Superior temporal gyrus (tissue), 1 donor: ENCODE data around the gene CDC73.
"Not testable (repeated sequence)": the region's sequence is repeated elsewhere in the genome, so short reads cannot be mapped to it uniquely, and the experiment has no call there.

Experiments
- DNase-seq: peaks from one replicate; pipeline ENCODE4 v3.0.0-alpha.2; 2016; ENCODE audit errors: extremely low spot score

CDC73 gene

DNA sequence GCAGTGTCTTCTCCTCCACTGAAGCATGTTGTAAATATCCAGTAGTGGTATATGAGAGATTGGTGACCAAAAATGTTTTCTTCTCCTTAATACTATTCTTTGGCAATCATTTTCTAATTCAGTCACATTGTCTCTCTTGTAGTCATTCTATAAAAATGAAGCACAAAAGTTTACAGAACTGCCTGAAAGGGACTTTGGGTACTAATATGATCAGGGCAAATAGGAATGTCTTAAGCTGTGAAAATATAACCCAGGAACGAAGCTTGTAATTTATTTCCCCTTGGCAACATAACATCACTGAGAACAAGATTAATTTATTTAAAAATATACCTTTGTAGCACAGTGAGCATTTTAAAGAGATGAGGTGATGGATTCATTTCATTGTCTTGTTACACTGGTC lies 59.7 kb downstream of the CDC73 start:
- peak; percentile 50 for DNase-seq

- DNase-seq, result no peak
Observed at GRCh38 chr1:193181985-193182384, 60.2 kb downstream of the CDC73 start.

DNA sequence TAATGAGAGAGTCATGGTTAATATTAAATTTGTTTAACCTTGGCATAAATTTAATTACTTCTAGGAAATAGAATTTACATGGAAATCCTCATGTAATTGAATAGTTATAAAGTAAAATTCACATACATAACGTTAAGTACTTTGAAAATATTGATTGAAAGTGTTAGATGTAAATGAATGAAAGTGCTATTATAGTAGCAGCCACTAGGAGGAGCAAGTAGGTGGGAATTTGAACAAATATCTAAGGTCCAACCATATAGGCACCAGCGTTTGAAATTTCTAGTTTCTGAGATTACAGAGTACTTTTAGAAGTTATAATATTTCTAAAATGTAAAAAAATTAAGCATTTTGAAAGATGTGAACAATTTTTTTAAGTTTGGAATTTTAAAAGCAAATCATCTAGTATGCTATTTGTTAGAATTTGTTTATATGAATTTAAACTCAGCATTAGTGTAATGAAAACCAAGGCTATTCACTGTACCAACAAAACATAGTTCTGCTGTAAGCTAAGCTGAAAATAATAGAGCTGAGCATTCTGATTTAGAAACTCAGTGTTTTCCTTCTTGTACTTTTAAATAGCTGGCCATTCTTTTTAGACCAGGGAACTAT lies 61.3 kb downstream of the CDC73 start:
- DNase-seq, result peak; percentile 94

GRCh38 chr1:193184776-193185175 lies 62.9 kb downstream of the CDC73 start:
- DNase-seq, result peak; percentile 59

DNA sequence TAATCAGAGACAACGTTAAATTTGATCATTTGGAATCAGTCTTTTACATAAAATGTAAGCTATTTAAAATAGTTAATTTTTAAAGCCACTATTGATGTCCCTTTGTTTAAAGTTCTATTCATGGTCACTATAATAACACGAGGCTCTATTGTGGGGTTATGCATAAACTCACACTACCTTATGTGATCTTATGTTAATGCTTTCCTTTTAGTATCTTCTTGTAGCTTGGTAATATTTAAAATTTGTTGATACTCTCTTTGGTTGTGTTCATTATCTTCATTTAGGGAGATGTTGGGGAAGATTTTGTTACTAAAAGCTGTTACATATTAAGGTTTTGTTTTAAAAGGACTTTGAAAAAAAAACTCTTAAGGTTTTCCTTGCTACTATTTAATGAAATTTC lies 63.4 kb downstream of the CDC73 start:
- DNase-seq, result peak; percentile 69

GRCh38 chr1:193185901-193186731 lies 64.3 kb downstream of the CDC73 start, which contains the start of gene B3GALT2:
Gene B3GALT2 (minus strand): TSS chr1:193186613. CDS start chr1:193181562, 5,051 bp downstream.
- peak; percentile 92 for DNase-seq

DNA sequence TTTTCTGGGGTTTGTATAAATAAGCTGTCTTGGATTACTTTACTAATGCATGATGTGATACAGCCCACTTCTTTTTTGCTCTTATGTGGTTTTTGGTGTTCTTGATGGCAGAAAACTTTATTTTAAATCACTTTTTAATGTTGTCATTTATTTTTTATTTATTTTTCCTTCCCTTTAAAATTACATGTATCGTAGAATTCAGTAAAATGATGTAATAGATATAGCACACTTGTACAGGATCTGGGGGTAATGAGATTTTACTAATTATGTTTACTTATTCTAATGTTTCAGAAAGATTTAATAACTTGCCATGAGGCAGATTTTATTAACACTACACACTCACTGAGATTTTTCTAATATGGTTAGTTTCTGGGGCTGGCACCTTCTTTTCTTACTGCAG lies 65.3 kb downstream of the CDC73 start:
- no peak for DNase-seq

DNA sequence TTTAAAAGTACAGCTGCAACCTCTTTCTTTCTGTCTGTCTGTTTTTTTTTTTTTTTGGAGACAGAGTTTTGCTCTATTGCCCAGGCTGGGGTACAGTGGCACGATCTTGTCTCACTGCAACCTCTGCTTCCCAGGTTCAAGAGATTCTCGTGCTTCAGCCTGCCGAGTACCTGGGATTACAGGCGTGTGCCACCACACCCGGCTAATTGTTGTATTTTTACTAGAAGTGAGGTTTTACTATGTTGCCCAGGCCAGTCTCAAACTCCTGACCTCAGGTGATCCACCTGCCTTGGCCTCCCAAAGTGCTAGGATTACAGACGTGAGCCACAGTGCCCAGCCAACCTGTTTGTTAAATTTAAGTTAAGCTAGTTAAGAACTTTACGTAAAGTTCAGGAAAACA lies 67.1 kb downstream of the CDC73 start:
- not testable (repeated sequence) for DNase-seq

- DNase-seq, result peak; percentile 54
Observed at GRCh38 chr1:193189442-193190095, 67.7 kb downstream of the CDC73 start.

DNA sequence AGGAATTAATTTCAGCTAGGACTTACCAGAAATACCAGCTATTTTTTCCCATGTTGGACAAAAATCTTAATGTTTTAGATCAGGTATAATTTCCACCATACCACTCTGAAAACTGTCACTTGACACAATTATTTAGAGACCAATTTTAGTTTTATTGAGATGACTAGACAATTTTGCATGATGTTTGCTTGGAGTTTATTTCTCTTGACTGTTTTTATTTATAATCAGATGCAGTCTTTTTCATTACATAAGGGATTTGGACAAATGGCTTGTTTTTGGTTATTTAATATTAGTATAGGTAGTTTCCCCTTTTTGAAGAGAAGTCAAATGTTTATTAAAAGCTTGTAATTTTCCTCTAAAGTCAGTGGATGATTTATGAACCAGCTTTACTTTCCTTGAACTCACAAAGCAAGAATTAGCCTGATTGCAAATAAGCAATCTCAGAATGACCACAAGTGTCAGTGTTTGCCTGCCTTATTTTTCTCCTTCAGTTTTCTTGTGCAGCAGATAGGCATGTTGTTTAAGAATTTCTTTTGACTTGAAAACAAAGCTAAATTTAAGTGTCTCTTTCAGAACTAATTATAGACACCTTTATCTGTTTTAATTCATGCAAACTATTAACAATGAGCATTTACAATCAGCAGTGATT lies 68.4 kb downstream of the CDC73 start:
- DNase-seq, result peak; percentile 75

DNA sequence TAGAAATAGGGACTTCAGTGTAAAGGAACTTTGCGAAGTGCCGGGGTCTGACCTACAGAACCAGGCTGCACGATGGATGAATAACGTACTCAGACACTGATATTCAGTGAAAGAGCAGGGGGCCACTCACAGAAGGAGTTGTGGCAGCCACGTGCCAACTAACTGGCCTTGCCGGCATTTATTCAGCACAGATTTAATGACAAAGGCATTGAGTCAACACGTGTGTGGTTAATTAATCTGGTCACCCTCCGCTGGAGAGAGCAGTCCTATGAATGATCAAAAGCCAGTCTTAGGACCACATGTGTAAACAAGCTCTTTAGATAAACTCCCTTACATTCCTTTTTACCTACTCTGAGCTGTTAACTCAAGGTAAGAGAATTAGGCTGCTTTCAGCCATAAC lies 70.8 kb downstream of the CDC73 start:
- no peak for DNase-seq

DNA sequence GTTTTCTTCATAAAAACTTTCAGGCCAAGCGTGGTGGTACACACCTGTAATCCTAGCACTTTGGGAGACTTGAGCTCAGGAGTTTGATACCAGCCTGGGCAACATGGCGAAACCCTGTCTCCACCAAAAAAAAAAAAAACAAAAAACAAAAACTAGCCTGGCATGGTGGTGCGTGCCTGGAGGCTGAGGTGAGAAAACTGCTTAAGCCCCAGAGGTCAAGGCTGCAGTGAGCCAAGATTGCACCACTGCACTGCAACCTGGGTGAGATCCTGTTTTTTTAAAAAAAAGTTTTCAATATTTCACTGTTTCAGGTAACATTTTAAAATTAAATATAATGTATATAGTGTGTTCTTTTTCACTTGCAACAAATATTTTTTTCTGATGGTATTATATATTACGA lies 78.1 kb downstream of the CDC73 start:
- no peak for DNase-seq

DNA sequence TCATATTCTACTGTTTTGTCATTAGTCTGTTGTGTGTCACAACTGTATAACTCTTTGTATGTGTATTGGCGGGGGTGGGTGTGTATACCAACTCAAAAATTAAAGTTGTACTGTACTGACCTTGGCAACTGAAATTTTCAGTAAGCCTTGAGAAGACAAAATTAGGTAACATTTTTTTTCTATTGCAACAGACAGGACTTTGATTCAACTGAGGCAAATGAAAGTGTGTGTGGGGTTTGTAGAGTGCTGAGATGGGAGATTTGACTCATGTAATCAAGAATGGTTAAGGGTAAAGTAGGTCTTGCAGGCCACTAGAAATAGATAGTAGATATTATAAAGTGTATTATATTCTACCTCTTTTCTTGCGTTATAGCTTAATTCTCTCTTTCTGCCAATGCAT lies 79.2 kb downstream of the CDC73 start:
- DNase-seq, result no peak

DNA sequence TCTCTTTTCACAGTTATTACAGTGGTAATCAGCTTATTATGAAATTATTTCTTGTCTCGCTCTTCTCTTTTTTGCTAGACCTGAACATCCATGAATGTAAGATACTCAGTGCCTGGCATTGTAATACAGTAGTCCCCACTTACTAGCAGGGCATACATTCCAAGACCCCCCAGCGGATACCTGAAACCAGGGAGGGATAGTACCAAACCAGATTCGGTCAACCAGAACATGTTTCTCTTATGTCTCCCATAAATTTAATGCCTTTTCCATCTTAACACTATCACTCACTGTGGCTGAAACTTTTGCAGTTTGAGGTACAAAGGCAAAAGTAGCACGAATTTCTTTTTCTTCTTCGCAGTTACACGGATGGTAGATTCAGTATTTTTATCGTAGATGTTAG lies 89.2 kb downstream of the CDC73 start:
- DNase-seq, result no peak

DNA sequence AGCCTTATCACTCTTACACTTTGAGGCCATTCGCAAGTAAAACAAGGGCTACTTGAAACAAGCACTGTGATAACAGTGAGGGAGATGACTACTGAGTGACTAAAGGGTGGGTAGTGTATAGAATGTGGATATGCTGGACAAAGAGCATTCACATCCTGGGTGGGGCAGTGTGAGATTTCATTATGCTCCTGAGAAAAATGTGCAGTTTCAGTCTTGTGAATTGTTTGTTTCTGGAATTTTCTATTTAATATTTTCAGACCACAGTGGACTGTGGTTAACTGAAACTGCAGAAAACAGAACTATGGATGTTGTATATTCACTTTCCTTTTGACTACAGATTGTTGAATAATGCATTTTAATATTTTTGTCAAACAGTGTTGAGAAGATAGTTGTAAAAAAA lies 89.7 kb downstream of the CDC73 start:
- no peak for DNase-seq

DNA sequence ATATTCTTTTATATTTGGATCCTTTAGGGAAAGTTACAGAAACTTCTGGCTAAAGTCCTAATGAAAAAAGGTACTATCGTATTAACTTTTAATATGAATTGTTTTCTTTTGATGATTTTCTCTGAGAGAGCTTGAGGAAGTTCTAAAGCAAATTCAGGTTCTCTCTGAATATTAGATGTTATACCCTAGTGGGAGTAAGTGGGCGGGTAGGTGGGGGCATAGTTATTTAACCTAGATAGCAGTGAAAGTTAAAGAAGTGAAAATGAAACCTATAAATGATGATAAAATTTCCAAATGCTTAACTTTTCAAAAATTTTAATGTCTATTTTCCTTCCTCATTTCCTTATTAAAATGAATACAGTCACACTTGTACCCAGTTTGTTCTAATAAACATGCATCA lies 90.8 kb downstream of the CDC73 start:
- DNase-seq, result no peak

DNA sequence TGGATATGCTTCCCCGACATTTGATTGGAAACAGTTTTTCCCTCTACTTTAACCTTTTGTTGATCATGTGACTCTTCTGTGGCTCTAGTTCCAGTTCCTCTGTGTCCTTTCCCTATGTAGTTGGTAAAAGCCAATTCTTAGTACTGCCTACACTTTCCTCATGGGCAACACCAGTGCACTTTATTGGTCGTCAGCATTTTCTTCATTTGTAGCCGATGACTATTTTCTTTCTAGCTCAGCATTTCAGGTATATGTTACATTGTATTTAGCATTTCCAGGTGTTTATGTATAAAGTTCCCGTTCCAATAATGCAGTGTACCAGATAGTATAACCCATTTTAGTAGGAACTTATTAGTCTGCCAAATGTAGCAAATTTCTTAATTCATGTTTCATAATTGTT lies 92.2 kb downstream of the CDC73 start:
- DNase-seq, result no peak

GRCh38 chr1:193216920-193217319 lies 95.1 kb downstream of the CDC73 start:
- no peak for DNase-seq

- DNase-seq, result no peak
Observed at GRCh38 chr1:193219391-193219790, 97.6 kb downstream of the CDC73 start.

DNA sequence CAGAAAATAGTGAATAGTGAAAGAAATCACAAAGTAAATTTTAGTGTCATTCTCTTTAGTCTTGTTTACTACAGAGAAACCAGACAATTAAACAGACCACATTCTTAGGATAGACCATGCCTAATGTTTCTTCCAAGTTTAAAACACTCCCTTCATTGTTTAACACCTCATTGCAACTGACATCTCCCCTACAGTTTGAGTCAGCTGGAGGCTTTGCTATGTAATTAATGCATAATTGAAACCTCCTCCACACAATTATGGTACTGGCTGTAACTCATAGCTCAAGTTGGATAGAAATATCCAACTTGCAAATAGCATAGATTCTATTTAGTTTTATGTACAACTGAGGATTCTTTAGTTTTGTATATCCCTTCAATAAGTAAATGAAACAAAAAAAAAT lies 99.8 kb downstream of the CDC73 start:
- DNase-seq, result peak; percentile 26

DNA sequence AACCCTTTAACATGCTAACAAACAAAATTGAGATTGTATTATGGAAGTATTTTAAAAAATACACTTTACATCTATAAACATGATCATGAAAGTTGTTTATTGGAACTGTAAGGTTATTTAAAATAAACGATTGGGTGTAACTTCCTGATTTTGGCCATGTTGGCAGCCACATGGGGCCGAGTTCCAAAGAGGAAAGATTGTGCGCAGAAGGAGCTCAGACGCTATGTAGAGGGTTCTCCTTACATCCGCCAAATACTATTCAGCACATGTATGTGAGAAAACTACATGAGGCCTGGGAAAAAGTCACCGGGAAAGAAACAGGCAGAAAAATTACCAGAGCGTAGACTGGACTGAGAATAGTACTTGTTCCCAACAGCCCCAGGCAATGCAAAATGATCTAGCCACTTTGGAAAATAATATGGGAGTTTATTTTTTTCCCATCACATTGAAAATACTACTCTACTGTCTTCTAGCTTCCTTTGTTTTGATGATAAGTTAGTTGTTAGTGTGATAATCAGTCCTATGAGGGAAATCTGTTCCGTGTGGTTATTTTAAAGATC lies 100.3 kb downstream of the CDC73 start:
- DNase-seq, result no peak

DNA sequence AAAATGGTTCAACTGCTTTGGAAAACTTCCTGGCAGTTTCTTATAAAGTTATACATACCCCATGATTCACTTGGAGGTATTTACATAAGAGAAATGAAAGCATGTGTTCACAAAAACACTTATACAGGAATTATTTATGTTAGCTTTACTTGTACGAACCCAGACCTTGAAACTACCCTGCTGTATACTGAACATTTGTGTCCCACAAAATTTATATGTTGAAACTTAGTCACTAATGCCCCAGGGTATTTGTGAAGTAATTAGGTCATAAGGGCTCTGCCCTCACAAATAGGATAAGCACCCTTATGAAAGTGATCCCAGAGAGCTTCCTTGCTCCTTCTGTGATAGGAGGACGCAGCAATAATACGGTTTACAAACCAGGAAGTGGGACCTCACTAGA lies 107.3 kb downstream of the CDC73 start:
- DNase-seq, result no peak
